HUES64 (cell line): ENCODE data around the gene ZNF385D.

ENCODE experiments used
- H3K27ac ChIP-seq: 2 replicates; pipeline ENCODE4 v1.7.0; 2013; ENCODE audit warnings: low read depth, low read length, inconsistent platforms
- H3K27me3 ChIP-seq: 2 replicates; pipeline ENCODE4 v1.6.1; 2013; ENCODE audit warnings: mild to moderate bottlenecking, low read length; ENCODE audit not compliant: insufficient read depth
- H3K36me3 ChIP-seq: 2 replicates; pipeline ENCODE4 v1.6.1; 2013; ENCODE audit warnings: mild to moderate bottlenecking, low read length; ENCODE audit not compliant: insufficient read depth
- H3K4me1 ChIP-seq: 2 replicates; pipeline ENCODE4 v1.6.1; 2013; ENCODE audit warnings: mild to moderate bottlenecking, low read length, moderate library complexity; ENCODE audit not compliant: insufficient read depth
- H3K4me3 ChIP-seq: 2 replicates; pipeline ENCODE4 v1.5.1; 2013; ENCODE audit warnings: mild to moderate bottlenecking, low read length, moderate library complexity
- H3K9ac ChIP-seq: 2 replicates; pipeline ENCODE4 v1.6.1; 2013; ENCODE audit warnings: mild to moderate bottlenecking, low read depth, low read length
- H3K9me3 ChIP-seq: 2 replicates; pipeline ENCODE4 v1.6.1; 2013; ENCODE audit warnings: low read depth, low read length; ENCODE audit not compliant: insufficient read depth
- WGBS: fragments of 150-250, 120-280 bp; methylation state at CpG from one replicate; pipeline ENCODE4 v1.1.7; 2013; ENCODE audit warnings: missing lambda C conversion rate; 5-methylcytosine and 5-hydroxymethylcytosine counted together

The ZNF385D gene

GRCh38 chr3:21613372-21614070, 137.5 kb downstream of the ZNF385D start:
- Histone ChIP-seq H3K36me3 (no peaks in the 10 kb centered on the region), H3K4me1 (no peaks in the 10 kb centered on the region), H3K27ac (no peak overlapping the region), H3K4me3 (no peak overlapping the region), H3K27me3 (no peaks in the 10 kb centered on the region), H3K9me3 (no peaks in the 10 kb centered on the region), H3K9ac (no peak overlapping the region)
- 100% methylated on average over 2 of the region's 3 CpGs for WGBS

GRCh38 chr3:21601178-21601577, 149.8 kb downstream of the ZNF385D start:
- Histone ChIP-seq H3K9ac (no peak overlapping the region), H3K9me3 (no peaks in the 10 kb centered on the region), H3K27ac (no peak overlapping the region; the same call in 1 of the 2 replicates), H3K4me3 (no peak overlapping the region), H3K4me1 (no peaks in the 10 kb centered on the region; the same call in none of the 2 replicates), H3K36me3 (no peaks in the 10 kb centered on the region), H3K27me3 (no peaks in the 10 kb centered on the region)
- whole genome bisulfite sequencing, result 100% methylated on average over 1 of the region's 1 CpG

GRCh38 chr3:21599890-21600289, 151.1 kb downstream of the ZNF385D start:
- 93% methylated on average over 6 of the region's 6 CpGs for whole genome bisulfite sequencing
- no peak overlapping the region for H3K9ac ChIP-seq
- no peak overlapping the region for H3K4me3 ChIP-seq
- peak overlapping the region; percentile 53; the same call in 1 of the 2 replicates for H3K27ac ChIP-seq
- H3K27me3 ChIP-seq, result no peaks in the 10 kb centered on the region
- H3K36me3 ChIP-seq, result no peaks in the 10 kb centered on the region
- no peaks in the 10 kb centered on the region; the same call in none of the 2 replicates for H3K4me1 ChIP-seq
- H3K9me3 ChIP-seq, result no peaks in the 10 kb centered on the region

- no peaks in the 10 kb centered on the region for H3K36me3 ChIP-seq
- H3K27me3 ChIP-seq, result no peaks in the 10 kb centered on the region
- no peak overlapping the region for H3K9ac ChIP-seq
- no peak overlapping the region for H3K4me3 ChIP-seq
- no peaks in the 10 kb centered on the region for H3K4me1 ChIP-seq
- no peaks in the 10 kb centered on the region for H3K9me3 ChIP-seq
- WGBS, result 93% methylated on average over 4 of the region's 4 CpGs
- H3K27ac ChIP-seq, result no peak overlapping the region
Measured at GRCh38 chr3:21592828-21593227, 158.2 kb downstream of the ZNF385D start.

GRCh38 chr3:21587894-21588293, 163.1 kb downstream of the ZNF385D start:
- no peaks in the 10 kb centered on the region for H3K4me1 ChIP-seq
- WGBS, result 91% methylated on average over 1 of the region's 1 CpG
- no peak overlapping the region for H3K27ac ChIP-seq
- no peak overlapping the region for H3K9ac ChIP-seq
- no peaks in the 10 kb centered on the region for H3K9me3 ChIP-seq
- H3K4me3 ChIP-seq, result no peak overlapping the region
- H3K27me3 ChIP-seq, result no peaks in the 10 kb centered on the region
- H3K36me3 ChIP-seq, result no peaks in the 10 kb centered on the region

GRCh38 chr3:21585216-21585740, 165.7 kb downstream of the ZNF385D start:
- Histone ChIP-seq H3K27ac (no peak overlapping the region), H3K4me1 (no peaks in the 10 kb centered on the region), H3K27me3 (no peaks in the 10 kb centered on the region), H3K9me3 (no peaks in the 10 kb centered on the region), H3K9ac (no peak overlapping the region), H3K4me3 (no peak overlapping the region), H3K36me3 (no peaks in the 10 kb centered on the region)
- 98% methylated on average over 3 of the region's 3 CpGs for WGBS

GRCh38 chr3:21573291-21573690, 177.7 kb downstream of the ZNF385D start:
- Histone ChIP-seq H3K4me1 (no peaks in the 10 kb centered on the region), H3K9me3 (no peaks in the 10 kb centered on the region), H3K4me3 (no peak overlapping the region), H3K36me3 (no peaks in the 10 kb centered on the region), H3K27me3 (no peaks in the 10 kb centered on the region), H3K27ac (no peak overlapping the region), H3K9ac (no peak overlapping the region)
- WGBS, result 100% methylated on average over 2 of the region's 2 CpGs

GRCh38 chr3:21564531-21564930, 186.5 kb downstream of the ZNF385D start:
- H3K27me3 ChIP-seq, result no peaks in the 10 kb centered on the region
- H3K4me3 ChIP-seq, result no peak overlapping the region
- H3K9ac ChIP-seq, result no peak overlapping the region
- H3K27ac ChIP-seq, result no peak overlapping the region
- no peaks in the 10 kb centered on the region for H3K4me1 ChIP-seq
- 100% methylated on average over 3 of the region's 3 CpGs for WGBS
- no peaks in the 10 kb centered on the region for H3K9me3 ChIP-seq
- no peaks in the 10 kb centered on the region for H3K36me3 ChIP-seq

GRCh38 chr3:21562243-21562642, 188.8 kb downstream of the ZNF385D start:
- Histone ChIP-seq H3K27ac (no peak overlapping the region), H3K4me1 (no peaks in the 10 kb centered on the region)

GRCh38 chr3:21561472-21561871, 189.5 kb downstream of the ZNF385D start:
- no peak overlapping the region for H3K27ac ChIP-seq
- no peaks in the 10 kb centered on the region for H3K27me3 ChIP-seq
- H3K9me3 ChIP-seq, result no peaks in the 10 kb centered on the region
- 95% methylated on average over 1 of the region's 2 CpGs for WGBS
- no peaks in the 10 kb centered on the region for H3K4me1 ChIP-seq
- no peak overlapping the region for H3K9ac ChIP-seq
- H3K36me3 ChIP-seq, result no peaks in the 10 kb centered on the region
- H3K4me3 ChIP-seq, result no peak overlapping the region

More at GRCh38 chr3:21562243-21562642, 188.8 kb downstream of the ZNF385D start:
- Histone ChIP-seq H3K4me3 (no peak overlapping the region), H3K27me3 (no peaks in the 10 kb centered on the region), H3K36me3 (no peaks in the 10 kb centered on the region), H3K9ac (no peak overlapping the region), H3K9me3 (no peaks in the 10 kb centered on the region)

- H3K36me3 ChIP-seq, result no peaks in the 10 kb centered on the region
- no peak overlapping the region for H3K9ac ChIP-seq
- WGBS, result 88% methylated on average over 2 of the region's 2 CpGs
- H3K9me3 ChIP-seq, result no peaks in the 10 kb centered on the region
- no peaks in the 10 kb centered on the region for H3K4me1 ChIP-seq
- H3K4me3 ChIP-seq, result no peak overlapping the region
- H3K27ac ChIP-seq, result no peak overlapping the region
- no peaks in the 10 kb centered on the region for H3K27me3 ChIP-seq
Measured at GRCh38 chr3:21551019-21551418, 200.0 kb downstream of the ZNF385D start.
